ENCODE measurements around the gene RELN. TPM values are rescaled to one million over a fixed set of nuclear protein-coding genes. Genes with fewer than 3 reads are reported as not detected.

Gene RELN
- total RNA-seq, 1 experiment from 2014 or later, result 0.20 TPM

DNA sequence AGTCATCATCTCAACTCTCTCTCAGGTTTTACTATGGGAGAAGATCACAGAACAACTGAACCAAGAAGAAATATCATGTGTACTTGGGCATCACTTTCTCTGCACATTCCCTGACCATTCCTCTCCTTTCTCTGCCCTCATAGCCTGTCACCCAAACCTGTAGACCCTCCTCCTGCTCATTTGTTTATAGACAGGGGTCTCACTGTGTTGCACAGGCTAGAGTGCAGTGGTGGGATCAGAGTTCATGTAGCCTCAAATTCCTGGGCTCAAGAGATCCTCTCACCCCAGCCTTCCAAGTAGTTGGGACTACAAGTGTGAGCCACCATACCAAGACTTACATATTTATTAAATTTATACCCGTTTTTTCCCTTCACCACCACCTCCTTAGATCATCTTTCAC lies 282.7 kb downstream of the RELN start:
- H2AFZ ChIP-seq (ENCODE audit: low read depth, low read length, poor library complexity, severe bottlenecking), result no peak overlapping the region
- ChIA-PET RAD21 (ENCODE audit: low non-redundant PET in 1 of 2, low total read pairs in 2 of 2, uncharacterized antibody in 2 of 2, unreplicated experiment in 2 of 2) (no interaction called here), POLR2A (no interaction called here), CTCF (no interaction called here)
- no peak overlapping the region for H3K27ac ChIP-seq (ENCODE audit: low read depth, low read length)
- BruUV-seq (replicated peaks), result no TSS peak
- no peak overlapping the region for H3K4me2 ChIP-seq (ENCODE audit: low read length)
- no peaks in the 10 kb centered on the region for H3K79me2 ChIP-seq (ENCODE audit: insufficient read depth, low read length)
- H3K27me3 ChIP-seq (ENCODE audit: insufficient read depth, low read length), result peaks cover 42% of the 10 kb centered on the region
- ATAC-seq (no peak), DNase-seq (ENCODE audit: low read depth, low spot score) (no peak)
- no peak overlapping the region for H3K4me3 ChIP-seq (replicated peaks in 1 of 2; ENCODE audit: low read depth in 1 of 2, low read length in 2 of 2)
- H3K4me1 ChIP-seq (ENCODE audit: control insufficient read depth in 1 of 2, insufficient read depth in 2 of 2, low read length in 2 of 2), result no peaks in the 10 kb centered on the region
- intact Hi-C loops (cut with micrococcal nuclease), result no loop called here
- TF ChIP-seq ZNF274 (IDR thresholded peaks at IDR 0.05; ENCODE audit: low read depth, low read length) (no peak), EZH2phosphoT487 (IDR thresholded peaks at IDR 0.05; ENCODE audit: borderline replicate concordance) (no peak), ZFX (IDR thresholded peaks at IDR 0.05) (no peak), JUND (IDR thresholded peaks at IDR 0.05) (no peak), CEBPB (IDR thresholded peaks at IDR 0.05; ENCODE audit: low read depth) (no peak)
- TF ChIP-seq, protein P1, sequence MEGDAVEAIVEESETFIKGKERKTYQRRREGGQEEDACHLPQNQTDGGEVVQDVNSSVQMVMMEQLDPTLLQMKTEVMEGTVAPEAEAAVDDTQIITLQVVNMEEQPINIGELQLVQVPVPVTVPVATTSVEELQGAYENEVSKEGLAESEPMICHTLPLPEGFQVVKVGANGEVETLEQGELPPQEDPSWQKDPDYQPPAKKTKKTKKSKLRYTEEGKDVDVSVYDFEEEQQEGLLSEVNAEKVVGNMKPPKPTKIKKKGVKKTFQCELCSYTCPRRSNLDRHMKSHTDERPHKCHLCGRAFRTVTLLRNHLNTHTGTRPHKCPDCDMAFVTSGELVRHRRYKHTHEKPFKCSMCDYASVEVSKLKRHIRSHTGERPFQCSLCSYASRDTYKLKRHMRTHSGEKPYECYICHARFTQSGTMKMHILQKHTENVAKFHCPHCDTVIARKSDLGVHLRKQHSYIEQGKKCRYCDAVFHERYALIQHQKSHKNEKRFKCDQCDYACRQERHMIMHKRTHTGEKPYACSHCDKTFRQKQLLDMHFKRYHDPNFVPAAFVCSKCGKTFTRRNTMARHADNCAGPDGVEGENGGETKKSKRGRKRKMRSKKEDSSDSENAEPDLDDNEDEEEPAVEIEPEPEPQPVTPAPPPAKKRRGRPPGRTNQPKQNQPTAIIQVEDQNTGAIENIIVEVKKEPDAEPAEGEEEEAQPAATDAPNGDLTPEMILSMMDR (IDR thresholded peaks at IDR 0.05 in 2 of 3, conservative IDR thresholded peaks at IDR 0.05 in 1 of 3; ENCODE audit: borderline replicate concordance in 1 of 3, insufficient read depth in 1 of 3, low read depth in 2 of 3, low read length in 2 of 3), result no peak
- TF ChIP-seq, protein P2, sequence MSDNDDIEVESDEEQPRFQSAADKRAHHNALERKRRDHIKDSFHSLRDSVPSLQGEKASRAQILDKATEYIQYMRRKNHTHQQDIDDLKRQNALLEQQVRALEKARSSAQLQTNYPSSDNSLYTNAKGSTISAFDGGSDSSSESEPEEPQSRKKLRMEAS (IDR thresholded peaks at IDR 0.05), result no peak
- H3K9ac ChIP-seq (ENCODE audit: low read length), result no peak overlapping the region
- no peaks in the 10 kb centered on the region for H3K9me2 ChIP-seq (ENCODE audit: insufficient read depth)
- H3K9me3 ChIP-seq (ENCODE audit: control insufficient read depth in 1 of 2, insufficient read depth in 1 of 2, low read depth in 1 of 2, low read length in 2 of 2), result no peaks in the 10 kb centered on the region
- no peaks in the 10 kb centered on the region for H4K20me1 ChIP-seq (ENCODE audit: insufficient read depth)
- H3K36me3 ChIP-seq (ENCODE audit: control insufficient read depth in 1 of 2, insufficient read depth in 2 of 2, low read length in 2 of 2), result no peaks in the 10 kb centered on the region

DNA sequence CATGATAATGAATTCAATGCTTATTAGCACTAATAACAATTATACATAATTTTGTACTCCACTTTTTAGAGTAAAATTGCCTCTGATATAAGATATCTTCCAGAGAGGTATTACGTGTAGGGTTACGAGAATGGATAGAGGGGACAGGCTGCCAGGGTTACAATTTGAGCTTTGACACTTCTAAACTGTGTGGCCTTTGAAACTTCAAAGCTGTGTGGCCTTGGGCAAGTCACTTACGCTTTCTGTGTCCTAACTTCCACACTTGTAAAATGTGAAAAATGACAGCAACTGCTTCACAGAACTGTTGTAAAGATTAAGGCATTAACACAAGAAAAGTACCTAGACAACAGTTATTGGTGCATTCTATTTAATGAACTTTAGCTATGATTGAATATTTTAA lies 283.9 kb downstream of the RELN start:
- ATAC-seq, result no peak
- POLR2A ChIA-PET, result no interaction called here

More for the DNA sequence above, 283.9 kb downstream of the RELN start:
- Histone ChIP-seq H3K9me3 (ENCODE audit: control insufficient read depth in 1 of 2, insufficient read depth in 1 of 2, low read depth in 1 of 2, low read length in 2 of 2) (no peaks in the 10 kb centered on the region), H3K4me3 (replicated peaks in 1 of 2; ENCODE audit: low read depth in 1 of 2, low read length in 2 of 2) (no peak overlapping the region), H3K27ac (ENCODE audit: low read depth, low read length) (no peak overlapping the region), H3K36me3 (ENCODE audit: control insufficient read depth in 1 of 2, insufficient read depth in 2 of 2, low read length in 2 of 2) (no peaks in the 10 kb centered on the region), H3K9me2 (ENCODE audit: insufficient read depth) (no peaks in the 10 kb centered on the region), H3K27me3 (ENCODE audit: insufficient read depth, low read length) (peaks cover 46% of the 10 kb centered on the region), H4K20me1 (ENCODE audit: insufficient read depth) (no peaks in the 10 kb centered on the region), H3K4me2 (ENCODE audit: low read length) (no peak overlapping the region), H2AFZ (ENCODE audit: low read depth, low read length, poor library complexity, severe bottlenecking) (no peak overlapping the region), H3K79me2 (ENCODE audit: insufficient read depth, low read length) (no peaks in the 10 kb centered on the region), H3K4me1 (ENCODE audit: control insufficient read depth in 1 of 2, insufficient read depth in 2 of 2, low read length in 2 of 2) (no peaks in the 10 kb centered on the region), H3K9ac (ENCODE audit: low read length) (no peak overlapping the region)
- RAD21 ChIA-PET (ENCODE audit: low non-redundant PET in 1 of 2, low total read pairs in 2 of 2, uncharacterized antibody in 2 of 2, unreplicated experiment in 2 of 2), result no interaction called here
- TF ChIP-seq JUND (IDR thresholded peaks at IDR 0.05) (no peak), EGR1 (IDR thresholded peaks at IDR 0.05; ENCODE audit: low read depth) (no peak), POLR2AphosphoS5 (IDR thresholded peaks at IDR 0.05; ENCODE audit: low read depth, low read length) (no peak), POLR2A (IDR thresholded peaks at IDR 0.05; ENCODE audit: borderline replicate concordance, extremely low read depth, insufficient read depth, insufficient read length) (no peak), TCF7L2 (IDR thresholded peaks at IDR 0.05; ENCODE audit: borderline replicate concordance, extremely low read depth, insufficient read depth, insufficient read length) (no peak), SP1 (IDR thresholded peaks at IDR 0.05; ENCODE audit: low read depth) (no peak)
- TF ChIP-seq, protein P3, sequence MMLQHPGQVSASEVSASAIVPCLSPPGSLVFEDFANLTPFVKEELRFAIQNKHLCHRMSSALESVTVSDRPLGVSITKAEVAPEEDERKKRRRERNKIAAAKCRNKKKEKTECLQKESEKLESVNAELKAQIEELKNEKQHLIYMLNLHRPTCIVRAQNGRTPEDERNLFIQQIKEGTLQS (IDR thresholded peaks at IDR 0.05), result no peak
- intact Hi-C loops (cut with micrococcal nuclease), result no loop called here
- DNase-seq (ENCODE audit: low read depth, low spot score), result no peak
- BruUV-seq (replicated peaks), result no TSS peak
- CTCF ChIA-PET, result no interaction called here

Measured in HCT116 (cell line).